IMR-90 (cell line): ENCODE data around the gene TMC3.

Experiments
- CEBPB ChIP-seq: IDR thresholded peaks from 2 replicates; pipeline ENCODE4 v1.6.1; 2012; ENCODE audit warnings: low read depth, low read length, improper control_type of control experiment
- CTCF ChIP-seq: conservative IDR thresholded peaks from 2 replicates; pipeline ENCODE4 v1.5.1; 2012; ENCODE audit warnings: mild to moderate bottlenecking, low read depth, low read length, improper control_type of control experiment
- MXI1 ChIP-seq: IDR thresholded peaks from 2 replicates; pipeline ENCODE4 v1.6.1; 2012; ENCODE audit warnings: low read depth, mild to moderate bottlenecking, low read length, moderate library complexity, borderline replicate concordance
- POLR2A ChIP-seq: IDR thresholded peaks from 2 replicates; pipeline ENCODE4 v1.6.1; 2012; ENCODE audit warnings: mild to moderate bottlenecking, low read depth, low read length
- RAD21 ChIP-seq: IDR thresholded peaks from 2 replicates; pipeline ENCODE4 v1.6.1; 2012; ENCODE audit warnings: low read length, improper control_type of control experiment
- RCOR1 ChIP-seq: IDR thresholded peaks from 2 replicates; pipeline ENCODE4 v1.6.1; 2012; ENCODE audit warnings: mild to moderate bottlenecking, low read length, improper control_type of control experiment; ENCODE audit not compliant: insufficient replicate concordance
- SMC3 ChIP-seq: fragments of 150-350 bp; IDR thresholded peaks from 2 replicates; pipeline ENCODE4 v1.6.1; 2016; ENCODE audit warnings: low read depth, mild to moderate bottlenecking, antibody characterized with exemption, low read length, moderate library complexity
- TF ChIP-seq, protein P1 (sequence below): fragments of 150-350 bp; IDR thresholded peaks from 2 replicates; pipeline ENCODE4 v1.6.1; 2017; ENCODE audit warnings: mild to moderate bottlenecking, antibody characterized with exemption, low read length, low read depth

DNA sequence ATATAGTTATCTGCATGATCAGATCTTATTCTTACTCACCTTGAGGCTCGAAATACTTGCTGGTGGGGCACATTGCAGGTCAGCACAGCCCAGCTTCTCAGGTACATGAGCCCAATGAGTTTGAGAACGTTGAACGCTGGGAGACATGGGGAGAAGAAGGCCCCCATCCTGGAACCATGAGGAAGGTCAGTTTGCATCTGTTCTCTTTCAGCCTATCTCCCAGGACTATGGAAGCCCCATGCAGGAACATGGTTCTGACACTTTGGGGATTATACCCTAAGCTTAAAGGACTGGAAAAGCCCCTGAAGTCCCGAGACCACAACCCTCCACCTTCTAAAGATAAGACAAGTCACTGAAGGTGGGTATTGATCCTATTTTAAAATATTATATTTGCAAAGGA, 32.7 kb downstream of the TMC3 start:
- TF ChIP-seq CTCF (no peak), CEBPB (no peak), RCOR1 (no peak), MXI1 (no peak), SMC3 (no peak), RAD21 (no peak), POLR2A (no peak)
- TF ChIP-seq, protein P1, sequence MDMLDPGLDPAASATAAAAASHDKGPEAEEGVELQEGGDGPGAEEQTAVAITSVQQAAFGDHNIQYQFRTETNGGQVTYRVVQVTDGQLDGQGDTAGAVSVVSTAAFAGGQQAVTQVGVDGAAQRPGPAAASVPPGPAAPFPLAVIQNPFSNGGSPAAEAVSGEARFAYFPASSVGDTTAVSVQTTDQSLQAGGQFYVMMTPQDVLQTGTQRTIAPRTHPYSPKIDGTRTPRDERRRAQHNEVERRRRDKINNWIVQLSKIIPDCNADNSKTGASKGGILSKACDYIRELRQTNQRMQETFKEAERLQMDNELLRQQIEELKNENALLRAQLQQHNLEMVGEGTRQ = no peak
